Ecto neural progenitor cell (in vitro differentiated cells): ENCODE data around the gene WLS.

Experiments
- DNase-seq: peaks from one replicate; pipeline ENCODE4 v3.0.0-alpha.2; 2018; ENCODE audit warnings: low spot score

Gene WLS

GRCh38 chr1:68227598-68227997, 4.7 kb downstream of the WLS start:
- DNase-seq: no peak

GRCh38 chr1:68225781-68226180, 6.5 kb downstream of the WLS start:
- DNase-seq: no peak

- DNase-seq: no peak
Observed at GRCh38 chr1:68223687-68224086, 8.6 kb downstream of the WLS start.

GRCh38 chr1:68221980-68222373, 10.3 kb downstream of the WLS start:
- no peak for DNase-seq

- no peak for DNase-seq
Observed at GRCh38 chr1:68221001-68221979, 11.0 kb downstream of the WLS start.

- no peak for DNase-seq
Observed at GRCh38 chr1:68220420-68220819, 11.9 kb downstream of the WLS start.

GRCh38 chr1:68218490-68218889, 13.8 kb downstream of the WLS start:
- DNase-seq: peak; percentile 71

GRCh38 chr1:68217618-68218017, 14.7 kb downstream of the WLS start:
- no peak for DNase-seq

GRCh38 chr1:68217060-68217554, 15.2 kb downstream of the WLS start:
- DNase-seq: no peak

- DNase-seq: no peak
Observed at GRCh38 chr1:68216089-68216772, 16.1 kb downstream of the WLS start.

GRCh38 chr1:68213843-68214242, 18.5 kb downstream of the WLS start:
- no peak for DNase-seq

- no peak for DNase-seq
Observed at GRCh38 chr1:68211761-68212380, 20.5 kb downstream of the WLS start.

- no peak for DNase-seq
Observed at GRCh38 chr1:68210829-68211228, 21.5 kb downstream of the WLS start.

- no peak for DNase-seq
Observed at GRCh38 chr1:68210027-68210426, 22.3 kb downstream of the WLS start.

GRCh38 chr1:68206848-68207689, 25.3 kb downstream of the WLS start:
- DNase-seq: no peak

GRCh38 chr1:68205794-68206358, 26.4 kb downstream of the WLS start:
- DNase-seq: no peak

- no peak for DNase-seq
Observed at GRCh38 chr1:68204977-68205630, 27.2 kb downstream of the WLS start.

GRCh38 chr1:68202239-68202832, 30.0 kb downstream of the WLS start:
- DNase-seq: no peak

- no peak for DNase-seq
Observed at GRCh38 chr1:68201546-68202238, 30.6 kb downstream of the WLS start.

- DNase-seq: no peak
Observed at GRCh38 chr1:68199603-68200002, 32.7 kb downstream of the WLS start.
